ENCODE measurements around the gene TTC7B. TPM values are rescaled to one million over a fixed set of nuclear protein-coding genes. Genes with fewer than 3 reads are reported as not detected.
A peak's percentile ranks its signal among the peaks of the same experiment; 100 is the strongest.

Gene TTC7B
- total RNA-seq, 4 donors from 2014 or later = 8.4 to 11.2 (median 9.2) TPM

DNA sequence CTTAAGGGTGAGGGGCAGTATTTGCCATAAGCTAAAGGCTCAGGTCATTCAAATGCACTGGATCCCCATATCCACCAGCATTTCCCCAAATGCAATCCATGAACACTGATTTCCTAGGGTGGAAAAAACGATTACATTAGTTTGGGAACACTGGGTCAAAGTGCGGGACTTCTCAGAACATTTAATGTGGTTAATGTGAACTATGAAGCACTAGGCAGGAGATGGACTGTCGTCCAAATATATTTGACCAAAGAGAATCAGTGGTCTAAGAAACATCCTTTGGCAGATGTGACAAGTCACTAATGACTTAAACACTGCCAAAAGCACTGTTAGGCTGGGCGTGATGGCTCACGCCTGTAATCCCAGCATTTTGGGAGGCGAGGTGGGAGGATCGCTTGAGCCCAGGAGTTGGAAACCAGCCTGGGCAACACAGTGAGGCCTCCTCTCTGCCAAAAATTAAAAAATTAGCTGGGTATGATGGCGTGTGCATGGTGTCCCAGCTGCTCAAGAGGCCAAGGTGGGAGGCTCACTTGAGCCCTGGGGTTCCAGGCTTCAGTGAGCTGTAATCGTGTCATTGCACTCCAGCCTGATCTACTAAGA lies 214.0 kb downstream of the TTC7B start:
- Histone ChIP-seq H3K36me3 (no peaks in the 10 kb centered on the region), H3K9me3 (no peaks in the 10 kb centered on the region), H3K27ac (no peak overlapping the region), H3K4me3 (no peak overlapping the region), H3K4me1 (no peaks in the 10 kb centered on the region), H3K27me3 (no peaks in the 10 kb centered on the region)
- TF ChIP-seq POLR2A (IDR thresholded peaks at IDR 0.05) = no peak
- TF ChIP-seq, protein P1, sequence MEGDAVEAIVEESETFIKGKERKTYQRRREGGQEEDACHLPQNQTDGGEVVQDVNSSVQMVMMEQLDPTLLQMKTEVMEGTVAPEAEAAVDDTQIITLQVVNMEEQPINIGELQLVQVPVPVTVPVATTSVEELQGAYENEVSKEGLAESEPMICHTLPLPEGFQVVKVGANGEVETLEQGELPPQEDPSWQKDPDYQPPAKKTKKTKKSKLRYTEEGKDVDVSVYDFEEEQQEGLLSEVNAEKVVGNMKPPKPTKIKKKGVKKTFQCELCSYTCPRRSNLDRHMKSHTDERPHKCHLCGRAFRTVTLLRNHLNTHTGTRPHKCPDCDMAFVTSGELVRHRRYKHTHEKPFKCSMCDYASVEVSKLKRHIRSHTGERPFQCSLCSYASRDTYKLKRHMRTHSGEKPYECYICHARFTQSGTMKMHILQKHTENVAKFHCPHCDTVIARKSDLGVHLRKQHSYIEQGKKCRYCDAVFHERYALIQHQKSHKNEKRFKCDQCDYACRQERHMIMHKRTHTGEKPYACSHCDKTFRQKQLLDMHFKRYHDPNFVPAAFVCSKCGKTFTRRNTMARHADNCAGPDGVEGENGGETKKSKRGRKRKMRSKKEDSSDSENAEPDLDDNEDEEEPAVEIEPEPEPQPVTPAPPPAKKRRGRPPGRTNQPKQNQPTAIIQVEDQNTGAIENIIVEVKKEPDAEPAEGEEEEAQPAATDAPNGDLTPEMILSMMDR (IDR thresholded peaks at IDR 0.05) = no peak
- TF ChIP-seq EP300 (IDR thresholded peaks at IDR 0.05; ENCODE audit: low read depth) = no peak
- DNase-seq = no peak
- intact Hi-C loops (cut with DNase I; ENCODE audit: low total_unique reads) (no loop called here), in situ Hi-C loops (cut with MboI; ENCODE audit: low pct_ligation_motif_present in 1 of 4, low pct_unique_long_range_greater_than_20kb in 1 of 4, low sequenced_read_pairs in 3 of 4) (no loop called here)
- 75 to 79% methylated on average over 7 to 9 of the region's 9 CpGs for WGBS, 2 donors (ENCODE audit: low coverage in 1 of 2)

DNA sequence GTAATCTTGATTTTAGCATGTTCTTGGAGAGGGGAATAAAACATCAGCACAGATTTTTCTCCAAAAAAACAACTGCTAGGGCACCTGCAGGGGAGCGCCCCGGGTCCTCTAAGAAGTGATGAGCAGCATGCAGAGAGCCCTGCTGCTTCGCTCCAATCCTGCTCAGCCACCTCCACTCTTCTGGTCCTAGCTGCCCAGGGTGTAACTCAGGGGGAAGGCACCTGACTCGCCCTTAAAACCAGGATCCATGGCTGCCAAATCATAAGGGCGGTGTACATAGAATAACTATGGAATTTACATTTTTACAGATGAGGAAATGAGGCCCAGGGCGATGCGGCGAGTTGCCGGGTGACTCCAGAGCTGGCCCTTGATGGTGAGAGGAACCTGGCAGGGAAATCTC lies 214.7 kb downstream of the TTC7B start:
- Histone ChIP-seq H3K4me1 (no peaks in the 10 kb centered on the region), H3K36me3 (no peaks in the 10 kb centered on the region), H3K9me3 (no peaks in the 10 kb centered on the region), H3K27ac (no peak overlapping the region), H3K4me3 (no peak overlapping the region), H3K27me3 (no peaks in the 10 kb centered on the region)
- WGBS, 2 donors (ENCODE audit: low coverage in 1 of 2) = 82 to 87% methylated on average over 4 to 9 of the region's 9 CpGs
- TF ChIP-seq, protein P1 (IDR thresholded peaks at IDR 0.05) = no peak
- TF ChIP-seq POLR2AphosphoS5 (IDR thresholded peaks at IDR 0.05) (no peak), POLR2A (IDR thresholded peaks at IDR 0.05) (no peak), EP300 (IDR thresholded peaks at IDR 0.05; ENCODE audit: low read depth) (no peak)
- intact Hi-C loops (cut with DNase I; ENCODE audit: low total_unique reads) (no loop called here), in situ Hi-C loops (cut with MboI; ENCODE audit: low pct_ligation_motif_present in 1 of 4, low pct_unique_long_range_greater_than_20kb in 1 of 4, low sequenced_read_pairs in 3 of 4) (no loop called here)
- DNase-seq = no peak

DNA sequence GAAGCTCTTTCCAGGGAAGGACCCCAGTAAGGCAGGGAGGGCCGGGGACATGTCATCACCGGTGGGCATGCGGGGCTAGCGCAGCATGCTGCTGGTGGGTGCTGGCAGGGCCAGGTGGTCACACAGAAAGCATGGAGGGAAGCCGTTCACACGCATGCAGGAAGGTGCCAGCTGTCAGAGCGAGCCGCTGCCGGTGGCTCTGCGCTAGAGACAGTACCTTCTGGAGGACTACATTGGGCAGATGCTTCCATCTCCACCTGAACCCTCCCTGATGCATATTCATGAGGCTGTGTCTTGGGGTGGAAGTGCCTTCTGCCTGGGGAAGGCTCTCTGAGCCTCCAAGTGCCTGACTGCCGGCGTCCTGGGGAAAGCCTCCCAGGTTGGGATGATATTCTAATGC lies 215.6 kb downstream of the TTC7B start:
- in situ Hi-C loops (cut with MboI; ENCODE audit: low pct_ligation_motif_present in 1 of 4, low pct_unique_long_range_greater_than_20kb in 1 of 4, low sequenced_read_pairs in 3 of 4) = no loop called here
- Histone ChIP-seq H3K9me3 (no peaks in the 10 kb centered on the region), H3K27ac (no peak overlapping the region), H3K27me3 (no peaks in the 10 kb centered on the region), H3K36me3 (no peaks in the 10 kb centered on the region), H3K4me3 (no peak overlapping the region), H3K4me1 (no peaks in the 10 kb centered on the region)
- TF ChIP-seq EP300 (IDR thresholded peaks at IDR 0.05; ENCODE audit: low read depth) (no peak), POLR2AphosphoS5 (IDR thresholded peaks at IDR 0.05) (no peak), POLR2A (IDR thresholded peaks at IDR 0.05) (no peak)
- TF ChIP-seq, protein P1 (IDR thresholded peaks at IDR 0.05) = no peak
- DNase-seq = no peak
- 92% methylated on average over 12 of the region's 12 CpGs; no CpG with 5 or more reads in 1 of the 2 donors for WGBS, 2 donors (ENCODE audit: low coverage in 1 of 2)
- intact Hi-C loops (cut with DNase I; ENCODE audit: low total_unique reads) = no loop called here

DNA sequence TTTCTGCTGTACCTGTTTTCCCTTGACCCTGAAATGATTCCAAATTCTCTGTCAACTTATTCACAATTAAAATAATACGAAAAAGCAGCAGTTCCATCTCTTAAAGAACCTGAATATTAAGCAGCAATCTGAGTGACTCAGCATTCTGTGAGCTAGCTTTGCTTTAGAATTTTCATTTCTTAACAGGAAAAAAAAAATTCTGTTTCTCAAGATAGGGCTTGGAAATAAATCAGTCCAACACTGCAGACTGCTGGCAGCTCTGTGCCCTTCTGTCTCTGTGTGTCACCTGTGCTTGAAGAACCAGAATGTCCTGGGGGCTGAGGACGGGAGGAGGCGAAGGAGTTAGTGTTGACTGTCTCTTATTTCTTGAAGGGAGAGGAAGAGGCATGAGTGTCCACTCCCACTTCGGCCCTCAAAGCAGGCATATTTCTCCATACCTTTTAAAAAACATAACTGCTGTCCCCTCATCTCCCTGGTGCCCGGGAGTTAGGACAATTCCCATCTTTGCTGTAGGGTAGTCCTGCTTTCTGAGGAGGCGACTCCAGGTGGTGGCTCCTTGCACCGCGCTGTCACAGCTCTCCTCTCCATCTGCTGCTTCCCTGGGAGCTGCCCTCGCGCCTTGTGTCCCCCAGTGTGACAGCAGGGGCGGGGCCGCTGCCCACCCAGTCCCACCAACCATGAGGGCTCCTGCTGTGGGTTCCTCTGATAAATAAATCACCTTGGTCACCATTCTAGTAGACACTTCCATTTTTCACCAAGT lies 216.3 kb downstream of the TTC7B start:
- H3K27ac ChIP-seq = no peak overlapping the region
- no peak for DNase-seq

More for the DNA sequence above, 216.3 kb downstream of the TTC7B start:
- Histone ChIP-seq H3K36me3 (no peaks in the 10 kb centered on the region), H3K4me3 (no peak overlapping the region), H3K27me3 (no peaks in the 10 kb centered on the region), H3K9me3 (no peaks in the 10 kb centered on the region), H3K4me1 (no peaks in the 10 kb centered on the region)
- intact Hi-C loops (cut with DNase I; ENCODE audit: low total_unique reads) (no loop called here), in situ Hi-C loops (cut with MboI; ENCODE audit: low pct_ligation_motif_present in 1 of 4, low pct_unique_long_range_greater_than_20kb in 1 of 4, low sequenced_read_pairs in 3 of 4) (no loop called here)
- WGBS, 2 donors (ENCODE audit: low coverage in 1 of 2) = 52 to 70% methylated on average over 4 to 12 of the region's 12 CpGs
- TF ChIP-seq, protein P1 (IDR thresholded peaks at IDR 0.05) = peak in 3 of 5 experiments; percentile 17 to 21 (median 17)
- no peak for TF ChIP-seq POLR2A (IDR thresholded peaks at IDR 0.05)
